CD4-positive, alpha-beta memory T cell (primary cell): ENCODE measurements around the gene TXNRD1. TPM values are rescaled to one million over a fixed set of nuclear protein-coding genes. Genes with fewer than 3 reads are reported as not detected.
A peak's percentile ranks its signal among the peaks of the same experiment; 100 is the strongest.

Experiments used
- CTCF ChIA-PET: fragments of 350-600 bp; sonication (Branson Sonifier 250); formaldehyde crosslinking; loops from one replicate; lab custom pipeline; 2021; ENCODE audit warnings: inconsistent platforms; ENCODE audit not compliant: partially characterized antibody; lab: Charles Lee
- POLR2A ChIA-PET: fragments of 350-600 bp; sonication (Branson Sonifier 250); formaldehyde crosslinking; loops from one replicate; lab custom pipeline; 2021; ENCODE audit not compliant: partially characterized antibody; lab: Charles Lee
- DNase-seq, 5 donors: peaks; one replicate each; pipeline versions ENCODE4 v3.0.0 to v3.0.0-alpha.2; 2020 to 2022; ENCODE audit warnings: mixed read lengths in 1 of 5
- H3K27ac ChIP-seq: one replicate; pipeline ENCODE4 v1.7.0; 2013; ENCODE audit warnings: low read depth, low read length
- H3K27me3 ChIP-seq: 2 replicates; pipeline ENCODE4 v1.7.0; 2013; ENCODE audit warnings: mild to moderate bottlenecking, low read length, moderate library complexity; ENCODE audit not compliant: insufficient read depth
- H3K36me3 ChIP-seq: 2 replicates; pipeline ENCODE4 v1.7.0; 2013; ENCODE audit warnings: mild to moderate bottlenecking, low read length, moderate library complexity; ENCODE audit not compliant: insufficient read depth
- H3K4me1 ChIP-seq: 2 replicates; pipeline ENCODE4 v1.7.0; 2013; ENCODE audit warnings: mild to moderate bottlenecking, low read length, moderate library complexity; ENCODE audit not compliant: insufficient read depth
- H3K4me3 ChIP-seq, 2 donors: one replicate each; pipeline ENCODE4 v1.7.0; 2013; ENCODE audit warnings: low read length in 2 of 2, mild to moderate bottlenecking in 1 of 2
- H3K9me3 ChIP-seq, 2 donors: one replicate each; pipeline ENCODE4 v1.7.0; 2013; ENCODE audit warnings: low read length in 2 of 2, control low read depth in 1 of 2; ENCODE audit not compliant: control insufficient read depth in 1 of 2
- H3K27ac Mint-ChIP-seq, 7 donors: one replicate each; pipeline ENCODE4 v1.8.0; 2020 to 2021; ENCODE audit warnings: mixed read lengths in 7 of 7, mild to moderate bottlenecking in 6 of 7, inconsistent platforms in 3 of 7, moderate library complexity in 3 of 7
- H3K27me3 Mint-ChIP-seq, 2 donors: one replicate each; pipeline ENCODE4 v1.8.0; 2020 to 2021; ENCODE audit warnings: mixed read lengths in 2 of 2
- H3K36me3 Mint-ChIP-seq, 2 donors: one replicate each; pipeline ENCODE4 v1.8.0; 2020 to 2021; ENCODE audit warnings: mixed read lengths in 2 of 2, inconsistent platforms in 1 of 2, mild to moderate bottlenecking in 1 of 2
- H3K4me1 Mint-ChIP-seq, 4 donors: one replicate each; pipeline ENCODE4 v1.8.0; 2020 to 2021; ENCODE audit warnings: mixed read lengths in 4 of 4, mild to moderate bottlenecking in 1 of 4
- H3K4me3 Mint-ChIP-seq, 8 donors: one replicate each; pipeline ENCODE4 v1.8.0; 2020 to 2021; ENCODE audit warnings: mixed read lengths in 8 of 8, mild to moderate bottlenecking in 7 of 8, moderate library complexity in 6 of 8, inconsistent platforms in 3 of 8
- H3K9me3 Mint-ChIP-seq, 8 donors: one replicate each; pipeline ENCODE4 v1.8.0; 2020 to 2021; ENCODE audit warnings: mixed read lengths in 8 of 8, mild to moderate bottlenecking in 5 of 8, inconsistent platforms in 3 of 8, moderate library complexity in 1 of 8
- intact Hi-C: fragments of 100-400 bp; cut with micrococcal nuclease; formaldehyde crosslinking; loops from one replicate; pipeline ENCODE4 v1.15.1; 2023
- polyA plus RNA-seq, 2 donors: library from polyadenylated mRNA; unstranded; fragments of 300-500 nt; fragmentation: Illumina TruSeq; gene quantifications; one replicate each; pipeline ENCODE4 v1.2.3, GENCODE V29; 2021
- total RNA-seq, 2 experiments: library from RNA; stranded (reverse); gene quantifications; one replicate each; pipeline ENCODE4 v1.2.3, GENCODE V29; 2021

Gene TXNRD1
- total and polyA plus RNA-seq, 4 experiments from 2014 or later, result 32.2 to 64.5 (median 46.7) TPM

DNA sequence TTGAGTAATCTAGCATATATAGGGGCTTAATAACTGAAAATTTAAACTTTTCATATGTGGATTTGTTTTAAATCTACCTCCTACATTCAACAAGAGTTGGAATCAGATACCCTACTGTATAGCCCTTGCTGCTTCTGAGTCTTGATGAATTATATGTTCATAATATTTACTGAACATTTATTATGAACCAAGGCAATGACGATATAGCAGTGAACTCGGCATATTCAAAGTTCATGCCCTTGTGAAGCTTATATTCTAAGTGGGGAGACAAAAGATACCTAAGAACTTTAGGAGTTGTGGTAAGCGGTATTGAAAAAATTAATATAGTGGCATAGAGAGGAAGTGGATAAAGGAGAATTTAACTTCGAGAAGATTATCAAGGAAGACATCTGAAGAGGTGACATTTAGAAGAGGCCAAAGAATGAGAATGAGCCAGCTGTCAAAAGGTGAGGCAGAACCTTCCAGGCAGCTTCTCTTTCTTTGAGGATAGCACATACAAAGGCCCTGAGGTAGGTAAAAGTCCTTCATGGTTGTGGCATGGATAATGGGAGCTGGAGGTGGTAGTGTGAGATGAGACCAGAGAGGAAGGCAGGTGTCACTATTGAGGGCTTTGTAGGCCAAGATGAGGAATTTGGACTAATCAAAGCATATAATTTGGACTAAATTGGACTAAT is 98.1 kb downstream of the TXNRD1 start:
- no peak overlapping the region for H3K4me3 Mint-ChIP-seq

DNA sequence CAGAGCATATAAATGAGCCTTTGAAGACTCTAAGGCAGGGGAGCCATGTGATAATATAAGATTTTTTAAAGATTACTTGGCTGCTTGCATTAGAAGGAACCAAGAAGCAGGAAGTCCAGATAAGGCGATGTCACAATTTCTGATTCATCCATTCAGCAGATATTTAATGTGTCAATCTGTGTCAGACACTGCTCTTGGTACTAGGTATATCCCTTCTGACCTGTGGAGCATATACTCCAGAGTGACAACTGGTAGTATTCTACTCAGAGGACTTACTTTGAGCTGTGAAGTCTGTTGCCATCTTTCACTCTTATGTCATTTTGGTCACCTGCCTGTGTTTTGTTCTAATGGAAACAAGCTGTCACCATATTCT is 98.6 kb downstream of the TXNRD1 start:
- CTCF ChIA-PET, result interaction anchor here (1.0 to 2.4 kb wide), 5 partner anchors 10 to 114 kb away, joined by 3 to 8 read pairs (median 3); partner anchors contain the start of gene EID3
- Mint-ChIP-seq H3K9me3 (no peaks in the 10 kb centered on the region), H3K27me3 (no peaks in the 10 kb centered on the region), H3K4me1 (peaks cover 2 to 7% (median 6%) of the 10 kb centered on the region in 4 donors), H3K36me3 (peaks cover 34 to 63% of the 10 kb centered on the region in 2 donors), H3K4me3 (no peak overlapping the region), H3K27ac (no peak overlapping the region)
- no peaks in the 10 kb centered on the region for H3K9me3 ChIP-seq
- H3K4me1 ChIP-seq, result no peaks in the 10 kb centered on the region
- H3K4me3 ChIP-seq, result no peak overlapping the region
- DNase-seq, result no peak
- intact Hi-C loops, result no loop called here
- no peaks in the 10 kb centered on the region for H3K27me3 ChIP-seq
- no peak overlapping the region for H3K27ac ChIP-seq
- POLR2A ChIA-PET, result interaction anchor here (0.7 to 2.6 kb wide), 2 partner anchors 10 to 40 kb away, joined by 3 to 9 read pairs; partner anchors contain the start of gene EID3
- peaks cover 29% of the 10 kb centered on the region for H3K36me3 ChIP-seq

More for the DNA sequence above, 98.1 kb downstream of the TXNRD1 start:
- H3K9me3 ChIP-seq, result no peaks in the 10 kb centered on the region
- H3K9me3 Mint-ChIP-seq, result no peaks in the 10 kb centered on the region
- H3K27ac Mint-ChIP-seq, result peak overlapping the region in 1 of 7 donors; percentile 4
- CTCF ChIA-PET, result interaction anchor here (0.6 to 2.4 kb wide), 7 partner anchors 10 to 114 kb away, joined by 3 to 8 read pairs (median 3); partner anchors contain the start of gene EID3
- H3K36me3 Mint-ChIP-seq, result peaks cover 31 to 60% of the 10 kb centered on the region in 2 donors
- POLR2A ChIA-PET, result interaction anchor here (0.7 to 2.6 kb wide), 2 partner anchors 10 to 41 kb away, joined by 3 to 9 read pairs; partner anchors contain the start of gene EID3
- H3K27me3 ChIP-seq, result no peaks in the 10 kb centered on the region
- no peak for DNase-seq
- intact Hi-C loops, result no loop called here
- H3K4me3 ChIP-seq, result no peak overlapping the region
- peaks cover 2 to 11% (median 8%) of the 10 kb centered on the region in 4 donors for H3K4me1 Mint-ChIP-seq
- no peaks in the 10 kb centered on the region for H3K4me1 ChIP-seq
- H3K27me3 Mint-ChIP-seq, result no peaks in the 10 kb centered on the region
- peaks cover 27% of the 10 kb centered on the region for H3K36me3 ChIP-seq
- no peak overlapping the region for H3K27ac ChIP-seq

- Histone ChIP-seq H3K4me3 (no peak overlapping the region), H3K4me1 (no peaks in the 10 kb centered on the region), H3K27ac (no peak overlapping the region), H3K9me3 (no peaks in the 10 kb centered on the region), H3K27me3 (no peaks in the 10 kb centered on the region), H3K36me3 (peaks cover 41% of the 10 kb centered on the region)
- CTCF ChIA-PET, result no interaction called here
- DNase-seq, result no peak
- POLR2A ChIA-PET, result no interaction called here
- H3K27me3 Mint-ChIP-seq, result no peaks in the 10 kb centered on the region
- no peak overlapping the region for H3K4me3 Mint-ChIP-seq
- peak overlapping the region in 1 of 7 donors; percentile 75 for H3K27ac Mint-ChIP-seq
- no peaks in the 10 kb centered on the region for H3K9me3 Mint-ChIP-seq
- H3K4me1 Mint-ChIP-seq, result peaks cover 0 to 2% (median under 1%) of the 10 kb centered on the region in 4 donors
- intact Hi-C loops, result no loop called here
- H3K36me3 Mint-ChIP-seq, result peaks cover 32 to 74% of the 10 kb centered on the region in 2 donors
Measured at GRCh38 chr12:104315326-104316224, 100.0 kb downstream of the TXNRD1 start.

- Histone ChIP-seq H3K36me3 (peaks cover 44% of the 10 kb centered on the region), H3K27ac (no peak overlapping the region), H3K9me3 (no peaks in the 10 kb centered on the region), H3K27me3 (no peaks in the 10 kb centered on the region), H3K4me3 (no peak overlapping the region), H3K4me1 (no peaks in the 10 kb centered on the region)
- no peak overlapping the region for H3K27ac Mint-ChIP-seq
- H3K4me3 Mint-ChIP-seq, result no peak overlapping the region
- intact Hi-C loops, result no loop called here
- H3K27me3 Mint-ChIP-seq, result no peaks in the 10 kb centered on the region
- H3K4me1 Mint-ChIP-seq, result peaks cover 0 to 2% (median under 1%) of the 10 kb centered on the region in 4 donors
- POLR2A ChIA-PET, result no interaction called here
- CTCF ChIA-PET, result no interaction called here
- no peak for DNase-seq
- no peaks in the 10 kb centered on the region for H3K9me3 Mint-ChIP-seq
- peaks cover 39 to 78% of the 10 kb centered on the region in 2 donors for H3K36me3 Mint-ChIP-seq
Measured at GRCh38 chr12:104316936-104317335, 101.4 kb downstream of the TXNRD1 start.

GRCh38 chr12:104317538-104318210 is 102.1 kb downstream of the TXNRD1 start:
- H3K4me1 ChIP-seq, result no peaks in the 10 kb centered on the region
- Mint-ChIP-seq H3K27me3 (no peaks in the 10 kb centered on the region), H3K9me3 (no peaks in the 10 kb centered on the region), H3K4me1 (peaks cover 0 to 2% (median under 1%) of the 10 kb centered on the region in 4 donors), H3K36me3 (peaks cover 37 to 75% of the 10 kb centered on the region in 2 donors), H3K4me3 (no peak overlapping the region), H3K27ac (peak overlapping the region in 1 of 7 donors; percentile 12)
- no peak overlapping the region for H3K27ac ChIP-seq
- POLR2A ChIA-PET, result no interaction called here
- H3K9me3 ChIP-seq, result no peaks in the 10 kb centered on the region
- intact Hi-C loops, result no loop called here
- peaks cover 40% of the 10 kb centered on the region for H3K36me3 ChIP-seq
- CTCF ChIA-PET, result no interaction called here
- no peaks in the 10 kb centered on the region for H3K27me3 ChIP-seq
- no peak overlapping the region for H3K4me3 ChIP-seq
- no peak for DNase-seq

DNA sequence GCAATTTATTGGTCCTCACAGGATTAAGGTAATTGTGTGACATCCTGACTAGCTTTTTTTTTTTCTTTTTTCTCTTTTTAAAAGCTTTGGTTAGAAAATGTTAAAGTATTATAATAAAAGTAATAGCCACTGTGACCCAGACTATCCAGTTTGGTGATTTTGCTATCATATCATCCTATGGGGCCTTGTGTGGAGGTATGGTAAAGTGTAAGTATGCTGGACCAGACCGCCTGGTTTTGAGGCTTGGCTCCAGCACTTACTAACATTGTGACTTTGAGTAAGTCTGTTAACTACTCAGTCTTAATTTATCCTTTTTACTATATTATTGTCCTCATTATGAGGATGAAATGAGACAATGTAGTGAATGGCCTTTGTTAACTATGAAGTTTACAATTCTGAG is 103.4 kb downstream of the TXNRD1 start:
- POLR2A ChIA-PET, result interaction anchor here (1.0 kb wide), 1 partner anchor 30 kb away, joined by 3 read pairs; no protein-coding TSS in a partner anchor
- no peak for DNase-seq
- Histone ChIP-seq H3K4me1 (no peaks in the 10 kb centered on the region), H3K27ac (no peak overlapping the region), H3K4me3 (no peak overlapping the region), H3K36me3 (peaks cover 30% of the 10 kb centered on the region), H3K27me3 (no peaks in the 10 kb centered on the region), H3K9me3 (no peaks in the 10 kb centered on the region)
- no peaks in the 10 kb centered on the region for H3K27me3 Mint-ChIP-seq
- peaks cover 0 to 2% (median 0%) of the 10 kb centered on the region in 4 donors for H3K4me1 Mint-ChIP-seq
- H3K4me3 Mint-ChIP-seq, result no peak overlapping the region
- no peak overlapping the region for H3K27ac Mint-ChIP-seq
- peaks cover 34 to 68% of the 10 kb centered on the region in 2 donors for H3K36me3 Mint-ChIP-seq
- CTCF ChIA-PET, result interaction anchor here (0.8 to 1.0 kb wide), 3 partner anchors 11 to 60 kb away, joined by 3 to 4 read pairs (median 3); no protein-coding TSS in a partner anchor
- intact Hi-C loops, result no loop called here
- H3K9me3 Mint-ChIP-seq, result no peaks in the 10 kb centered on the region
